HepG2 (cell line): ENCODE results near the gene FITM1. TPM values are rescaled to one million over a fixed set of nuclear protein-coding genes. Genes with fewer than 3 reads are reported as not detected.
A peak's percentile ranks its signal among the peaks of the same experiment; 100 is the strongest.

Source experiments
- ATAC-seq: fragments of 200-7000 bp; cut with Tn5 transposase; 3 replicates; pipeline ENCODE4 v1.9.1; 2020; ENCODE audit warnings: mild to moderate bottlenecking, moderate library complexity
- BruUV-seq: library from RNA; stranded (reverse); fragments of 400-500 nt; replicated peaks from 2 replicates; lab custom pipeline; 2021; lab: Mats Ljungman, UMichigan
- CTCF ChIA-PET: fragments of 300-600 bp; formaldehyde crosslinking; extraction: SDS; loops from one replicate; lab custom pipeline; 2021; ENCODE audit warnings: low total read pairs, inconsistent platforms, low intra/inter-chr PET ratio; lab: Yijun Ruan, JAX
- POLR2A ChIA-PET: fragments of 350-600 bp; sonication (Branson Sonifier 250); formaldehyde crosslinking; loops from one replicate; lab custom pipeline; 2020; ENCODE audit warnings: antibody characterized with exemption, inconsistent platforms; lab: Yijun Ruan, JAX
- DNase-seq: peaks from one replicate; pipeline ENCODE4 v3.0.0-alpha.2; 2015; ENCODE audit warnings: low spot score
- FAIRE-seq: peaks from 3 replicates; lab custom pipeline; 2011; peaks lifted over from hg19 to GRCh38; lab: Jason Lieb, UNC
- H2AFZ ChIP-seq: one replicate; pipeline ENCODE4 v1.6.1; 2011; ENCODE audit warnings: low read length, inconsistent platforms
- H3K27ac ChIP-seq: fragments of 300-600 bp; 3 replicates; pipeline ENCODE4 v1.8.0; 2011; ENCODE audit warnings: mixed run types, mild to moderate bottlenecking, mixed read lengths, low read length, inconsistent platforms; ENCODE audit not compliant: insufficient read depth; ENCODE audit errors: extremely low read length
- H3K27me3 ChIP-seq, 2 experiments: fragments of 200-600 bp in 1 of 2; 2 replicates in 1 of 2; 3 replicates in 1 of 2; pipeline versions ENCODE4 v1.6.0 to v1.8.0; 2011; ENCODE audit warnings: low read length in 2 of 2, mild to moderate bottlenecking in 2 of 2, moderate library complexity in 2 of 2, inconsistent platforms in 1 of 2; ENCODE audit not compliant: insufficient read depth in 2 of 2, control insufficient read depth in 1 of 2
- H3K36me3 ChIP-seq, 2 experiments: fragments of 200-600 bp in 1 of 2; replicated peaks in 1 of 2; 2 replicates in 1 of 2; 3 replicates in 1 of 2; pipeline versions ENCODE4 v1.5.1 to v1.8.0; 2011; ENCODE audit warnings: low read length in 2 of 2, inconsistent platforms in 1 of 2; ENCODE audit not compliant: insufficient read depth in 2 of 2, control insufficient read depth in 1 of 2
- H3K4me1 ChIP-seq: 2 replicates; pipeline ENCODE4 v1.5.1; 2012; ENCODE audit warnings: low read length, inconsistent platforms; ENCODE audit not compliant: insufficient read depth
- H3K4me2 ChIP-seq: 2 replicates; pipeline ENCODE4 v1.6.0; 2011; ENCODE audit warnings: low read depth, low read length, inconsistent platforms
- H3K4me3 ChIP-seq, 3 experiments: fragments of 200-600 bp in 1 of 3; sonication (generic), shearing (Covaris generic) in 1 of 3; replicated peaks in 1 of 3; 2 replicates each; pipeline ENCODE4 v1.5.1; 2011 to 2016; ENCODE audit warnings: low read length in 3 of 3, inconsistent platforms in 2 of 3, low read depth in 2 of 3, mild to moderate bottlenecking in 2 of 3, control low read depth in 1 of 3, mixed read lengths in 1 of 3; ENCODE audit not compliant: insufficient read depth in 1 of 3
- H3K79me2 ChIP-seq: one replicate; pipeline ENCODE4 v1.6.1; 2011; ENCODE audit warnings: low read length, inconsistent platforms; ENCODE audit not compliant: insufficient read depth
- H3K9ac ChIP-seq: 2 replicates; pipeline ENCODE4 v1.6.0; 2011; ENCODE audit warnings: mild to moderate bottlenecking, low read depth, low read length, inconsistent platforms; ENCODE audit not compliant: insufficient read depth
- H3K9me3 ChIP-seq: 2 replicates; pipeline ENCODE4 v1.5.1; 2012; ENCODE audit warnings: mild to moderate bottlenecking, low read length
- H4K20me1 ChIP-seq: 2 replicates; pipeline ENCODE4 v1.6.0; 2011; ENCODE audit warnings: inconsistent platforms, mild to moderate bottlenecking, low read length, moderate library complexity; ENCODE audit not compliant: insufficient read depth
- E2F2 ChIP-seq: sonication (generic); formaldehyde crosslinking; IDR thresholded peaks from 2 replicates; pipeline ENCODE4 v1.4.0; 2020; ENCODE audit warnings: missing genetic modification reagents, borderline replicate concordance
- EZH2 ChIP-seq: conservative IDR thresholded peaks from 2 replicates; pipeline ENCODE4 v1.6.1; 2012; ENCODE audit warnings: mild to moderate bottlenecking, low read depth, low read length, moderate library complexity
- MXD4 ChIP-seq: IDR thresholded peaks from 2 replicates; pipeline ENCODE4 v1.6.1; 2016; ENCODE audit warnings: mild to moderate bottlenecking, missing biosample characterization, missing genetic modification reagents
- NFIC ChIP-seq: IDR thresholded peaks from 2 replicates; pipeline ENCODE4 v1.6.1; 2012; ENCODE audit warnings: mild to moderate bottlenecking, low read length, inconsistent platforms
- NR1H2 ChIP-seq: sonication (generic); formaldehyde crosslinking; IDR thresholded peaks from 2 replicates; pipeline ENCODE4 v1.8.1; 2022; ENCODE audit warnings: low read depth, missing genetic modification reagents, borderline replicate concordance
- POLR2A ChIP-seq, 2 experiments: IDR thresholded peaks; 2 replicates each; pipeline ENCODE4 v1.6.1; 2011; ENCODE audit warnings: low read depth in 2 of 2, low read length in 2 of 2, mild to moderate bottlenecking in 1 of 2, moderate library complexity in 1 of 2; ENCODE audit not compliant: insufficient read depth in 1 of 2
- SIN3A ChIP-seq: IDR thresholded peaks from 2 replicates; pipeline ENCODE4 v1.6.1; 2011; ENCODE audit warnings: low read depth, mild to moderate bottlenecking, control low read depth, low read length, borderline replicate concordance
- TFAP4 ChIP-seq: sonication (generic); IDR thresholded peaks from 2 replicates; pipeline ENCODE4 v1.6.1; 2016; ENCODE audit warnings: low read depth, borderline replicate concordance
- YEATS2 ChIP-seq: sonication (generic); formaldehyde crosslinking; IDR thresholded peaks from 2 replicates; pipeline ENCODE4 v1.4.0; 2020; ENCODE audit warnings: missing genetic modification reagents, borderline replicate concordance
- ZFP90 ChIP-seq: sonication (generic); formaldehyde crosslinking; IDR thresholded peaks from 2 replicates; pipeline ENCODE4 v1.8.0; 2022; ENCODE audit warnings: missing genetic modification reagents, mild to moderate bottlenecking, inconsistent platforms, borderline replicate concordance
- ZMYM4 ChIP-seq: sonication (generic); formaldehyde crosslinking; IDR thresholded peaks from 2 replicates; pipeline ENCODE4 v1.8.1; 2023; ENCODE audit warnings: mild to moderate bottlenecking, missing genetic modification reagents
- ZNF275 ChIP-seq: sonication (generic); formaldehyde crosslinking; IDR thresholded peaks from 2 replicates; pipeline ENCODE4 v1.8.0; 2022; ENCODE audit warnings: missing genetic modification reagents, mild to moderate bottlenecking, inconsistent platforms, borderline replicate concordance
- ZNF335 ChIP-seq: sonication (generic); formaldehyde crosslinking; IDR thresholded peaks from 2 replicates; pipeline ENCODE4 v1.4.0; 2020; ENCODE audit warnings: missing genetic modification reagents
- ZNF337 ChIP-seq: sonication (generic); formaldehyde crosslinking; IDR thresholded peaks from 2 replicates; pipeline ENCODE4 v1.5.1; 2020; ENCODE audit warnings: missing genetic modification reagents, low read depth, mild to moderate bottlenecking, borderline replicate concordance
- ZNF589 ChIP-seq: sonication (generic); formaldehyde crosslinking; conservative IDR thresholded peaks from 2 replicates; pipeline ENCODE4 v1.8.0; 2022; ENCODE audit warnings: mild to moderate bottlenecking, moderate library complexity, missing genetic modification reagents
- ZNF691 ChIP-seq: sonication (generic); formaldehyde crosslinking; IDR thresholded peaks from 2 replicates; pipeline ENCODE4 v1.4.0; 2020; ENCODE audit warnings: missing genetic modification reagents, low read depth, mild to moderate bottlenecking, borderline replicate concordance
- ZNF878 ChIP-seq: sonication (generic); formaldehyde crosslinking; IDR thresholded peaks from 2 replicates; pipeline ENCODE4 v1.8.1; 2023; ENCODE audit warnings: mild to moderate bottlenecking, missing genetic modification reagents, moderate library complexity
- WGBS: methylation state at CpG from one replicate; pipeline ENCODE4 v1.1.6; 2017; ENCODE audit warnings: low lambda C conversion rate; 5-methylcytosine and 5-hydroxymethylcytosine counted together
- in situ Hi-C: cut with HindIII; loops from 2 replicates; pipeline ENCODE4 v1.10.0; 2017; ENCODE audit warnings: low pct_unique_long_range_greater_than_20kb; ENCODE audit not compliant: extremely low pct_ligation_motif_present
- intact Hi-C: fragments of 100-400 bp; cut with micrococcal nuclease; formaldehyde crosslinking; loops from one replicate; pipeline ENCODE4 v1.10.0; 2022; ENCODE audit not compliant: unreplicated experiment
- polyA plus RNA-seq, 8 experiments: library from polyadenylated mRNA; depleted of rRNA in 3 of 8; stranded (reverse) in 7 of 8; unstranded in 1 of 8; fragments of >200 nt; fragmentation: Illumina TruSeq in 4 of 8; extraction: Trizol in 4 of 8; gene quantifications; 2 replicates each; pipeline versions ENCODE4 v1.2.1 to v1.2.3, GENCODE V29; 2011 to 2016; ENCODE audit warnings: low read depth in 4 of 8, missing spikeins in 1 of 8, mixed read lengths in 1 of 8; ENCODE audit not compliant: insufficient read depth in 1 of 8
- total RNA-seq, 5 experiments: library from RNA; depleted of rRNA; stranded (reverse); fragments of >200 nt; fragmentation: Illumina TruSeq; extraction: Trizol; gene quantifications; 2 replicates each; pipeline ENCODE4 v1.2.3, GENCODE V29; 2016; ENCODE audit warnings: low read depth in 1 of 5

FITM1 gene
- total and polyA plus RNA-seq, 2 of the 13 experiments (the other 11 are each of a cell fraction or from before 2014, with no cell fraction given) = 2.7 to 5.8 TPM

GRCh38 chr14:24080888-24081738 is 49.3 kb upstream of the FITM1 start (continued):
- TF ChIP-seq ZNF878 (no peak), EZH2 (peak; percentile 34), ZNF337 (CRISPR knock-in tag) (no peak)
- TF ChIP-seq, all 625 proteins: peak for 219

- ATAC-seq (no peak; the same call in 2 of the 3 replicates), FAIRE-seq (no peak), DNase-seq (no peak)
- CTCF ChIA-PET = interaction anchor here (1.3 kb wide), 1 partner anchor 9 kb away, joined by 3 read pairs; no protein-coding TSS in a partner anchor
- in situ Hi-C loops = no loop called here
- no peak overlapping the region for H2AFZ ChIP-seq
- no peak overlapping the region for H3K9ac ChIP-seq
- H3K9me3 ChIP-seq = no peaks in the 10 kb centered on the region
- peaks cover 19 to 75% of the 10 kb centered on the region in 2 experiments for H3K27me3 ChIP-seq
- no peaks in the 10 kb centered on the region for H3K36me3 ChIP-seq
- H3K27ac ChIP-seq = no peak overlapping the region
- H3K79me2 ChIP-seq = no peaks in the 10 kb centered on the region
- intact Hi-C loops = no loop called here
- POLR2A ChIA-PET = interaction anchor here (0.8 to 4.9 kb wide), 24 partner anchors 9 to 775 kb away, joined by 3 to 131 read pairs (median 6); partner anchors contain the start of genes BCL2L2, CARMIL3, CHMP4A and DCAF11
- WGBS = 13% methylated on average over 17 of the region's 26 CpGs
- H4K20me1 ChIP-seq = no peaks in the 10 kb centered on the region
- peak overlapping the region; percentile 87 for H3K4me2 ChIP-seq
- no TSS peak for BruUV-seq
- peak overlapping the region; percentile 53 to 77 (median 73); a peak in 5 of 6 replicates for H3K4me3 ChIP-seq
- H3K4me1 ChIP-seq = peaks cover 23% of the 10 kb centered on the region
- TF ChIP-seq POLR2A (IDR thresholded peaks at IDR 0.05; ENCODE audit: insufficient read depth in 1 of 2, low read depth in 2 of 2, low read length in 2 of 2) = 0 out of 4 replicates have a peak, but pooled peaks of 1 of the 2 experiments have one; percentile 9
- TF ChIP-seq ZNF589 = 0 out of 2 replicates have a peak, but pooled peaks have one; percentile 31
- 0 out of 2 replicates have a peak, but pooled peaks have one; percentile 5 for TF ChIP-seq SIN3A
- peak; percentile 55; the same call in 1 of the 2 replicates for TF ChIP-seq ZFP90 (CRISPR knock-in tag)
- no peak for TF ChIP-seq NFIC
- peak; percentile 51; the same call in 1 of the 2 replicates for TF ChIP-seq TFAP4
- TF ChIP-seq ZNF335 = no peak
- no peak for TF ChIP-seq ZNF691 (CRISPR knock-in tag)
- no peak for TF ChIP-seq YEATS2 (CRISPR knock-in tag)
- TF ChIP-seq E2F2 (CRISPR knock-in tag) = 0 out of 2 replicates have a peak, but pooled peaks have one; percentile 7
- 0 out of 2 replicates have a peak, but pooled peaks have one; percentile 9 for TF ChIP-seq MXD4 (CRISPR knock-in tag)
- TF ChIP-seq ZMYM4 (CRISPR knock-in tag) = no peak
- TF ChIP-seq NR1H2 = peak; percentile 41; the same call in 1 of the 2 replicates
- 0 out of 2 replicates have a peak, but pooled peaks have one; percentile 25 for TF ChIP-seq ZNF275 (CRISPR knock-in tag)
These were observed 48.7 kb upstream of the FITM1 start for GRCh38 chr14:24081739-24082211.
